HCT116 (cell line): ENCODE measurements around the gene KLK6. TPM values are rescaled to one million over a fixed set of nuclear protein-coding genes. Genes with fewer than 3 reads are reported as not detected.

Experiments used
- ATAC-seq: fragments of 200-7000 bp; cut with Tn5 transposase; 2 replicates; pipeline ENCODE4 v1.9.1; 2020; ENCODE audit warnings: mild to moderate bottlenecking, moderate library complexity
- BruUV-seq: library from RNA; stranded (reverse); fragments of 400-500 nt; replicated peaks from 2 replicates; lab custom pipeline; 2021; lab: Mats Ljungman, UMichigan
- CTCF ChIA-PET: fragments of 300-600 bp; sonication (Branson Sonifier 250); formaldehyde crosslinking; loops from one replicate; lab custom pipeline; 2021; ENCODE audit warnings: antibody characterized with exemption; lab: Charles Lee
- POLR2A ChIA-PET: fragments of 300-600, 350-600 bp; sonication (Branson Sonifier 250); formaldehyde crosslinking; loops from one replicate; lab custom pipeline; 2021; ENCODE audit warnings: antibody characterized with exemption; lab: Charles Lee
- RAD21 ChIA-PET, 2 experiments: fragments of 300-600 bp; sonication (Branson Sonifier 250); formaldehyde crosslinking; loops; one replicate each; lab custom pipeline; 2023; ENCODE audit warnings: low total read pairs in 2 of 2; ENCODE audit not compliant: uncharacterized antibody in 2 of 2, unreplicated experiment in 2 of 2, low non-redundant PET in 1 of 2; lab: Charles Lee
- DNase-seq: peaks from one replicate; pipeline ENCODE4 v3.0.0-alpha.2; 2010; ENCODE audit warnings: low read depth, low spot score
- H2AFZ ChIP-seq: fragments of 200-600 bp; shearing (Covaris generic), sonication (generic); 2 replicates; pipeline ENCODE4 v1.6.1; 2017; ENCODE audit warnings: low read depth, mixed run types, mixed read lengths, antibody characterized with exemption, low read length; ENCODE audit not compliant: poor library complexity, severe bottlenecking
- H3K27ac ChIP-seq: 2 replicates; pipeline ENCODE4 v1.5.1; 2012; ENCODE audit warnings: low read depth, low read length
- H3K27me3 ChIP-seq: fragments of 200-600 bp; sonication (generic); 2 replicates; pipeline ENCODE4 v1.6.1; 2016; ENCODE audit warnings: mixed run types, low read length, mixed read lengths; ENCODE audit not compliant: insufficient read depth
- H3K36me3 ChIP-seq, 2 experiments: fragments of 200-500 bp in 1 of 2; fragments of 200-600 bp in 1 of 2; sonication (Bioruptor generic) in 1 of 2; sonication (generic) in 1 of 2; 2 replicates each; pipeline versions ENCODE4 v1.5.1 to v1.6.1; 2014 to 2016; ENCODE audit warnings: low read length in 2 of 2, inconsistent platforms in 1 of 2, mixed read lengths in 1 of 2, mixed run types in 1 of 2; ENCODE audit not compliant: insufficient read depth in 2 of 2, control insufficient read depth in 1 of 2
- H3K4me1 ChIP-seq, 2 experiments: fragments of 200-600 bp in 1 of 2; sonication (generic) in 1 of 2; 2 replicates each; pipeline versions ENCODE4 v1.5.1 to v1.6.1; 2012 to 2017; ENCODE audit warnings: low read length in 2 of 2, inconsistent platforms in 1 of 2, mild to moderate bottlenecking in 1 of 2, mixed read lengths in 1 of 2, mixed run types in 1 of 2, moderate library complexity in 1 of 2; ENCODE audit not compliant: insufficient read depth in 2 of 2, control insufficient read depth in 1 of 2
- H3K4me2 ChIP-seq: fragments of 200-600 bp; sonication (generic); 2 replicates; pipeline ENCODE4 v1.6.1; 2017; ENCODE audit warnings: mixed run types, low read length, mixed read lengths
- H3K4me3 ChIP-seq, 2 experiments: fragments of 200-600 bp in 1 of 2; sonication (generic) in 1 of 2; replicated peaks in 1 of 2; 2 replicates each; pipeline ENCODE4 v1.5.1; 2011 to 2016; ENCODE audit warnings: low read length in 2 of 2, control low read depth in 1 of 2, low read depth in 1 of 2, mild to moderate bottlenecking in 1 of 2, mixed read lengths in 1 of 2, mixed run types in 1 of 2
- H3K79me2 ChIP-seq: fragments of 200-600 bp; sonication (generic); 2 replicates; pipeline ENCODE4 v1.6.1; 2017; ENCODE audit warnings: mild to moderate bottlenecking, mixed run types, low read length, moderate library complexity, mixed read lengths; ENCODE audit not compliant: insufficient read depth
- H3K9ac ChIP-seq: fragments of 200-600 bp; sonication (generic); 2 replicates; pipeline ENCODE4 v1.6.1; 2016; ENCODE audit warnings: low read length, mixed read lengths
- H3K9me2 ChIP-seq: fragments of 200-600 bp; sonication (generic), shearing (Covaris generic); 2 replicates; pipeline ENCODE4 v1.6.1; 2017; ENCODE audit warnings: mixed run types, mild to moderate bottlenecking, moderate library complexity; ENCODE audit not compliant: insufficient read depth
- H3K9me3 ChIP-seq, 2 experiments: fragments of 200-500 bp in 1 of 2; fragments of 200-600 bp in 1 of 2; sonication (Bioruptor generic) in 1 of 2; sonication (generic) in 1 of 2; 2 replicates each; pipeline ENCODE4 v1.6.1; 2014 to 2017; ENCODE audit warnings: low read length in 2 of 2, mixed read lengths in 2 of 2, inconsistent platforms in 1 of 2, low read depth in 1 of 2, mild to moderate bottlenecking in 1 of 2, mixed run types in 1 of 2, moderate library complexity in 1 of 2; ENCODE audit not compliant: control insufficient read depth in 1 of 2, insufficient read depth in 1 of 2
- H4K20me1 ChIP-seq: fragments of 200-600 bp; sonication (generic), shearing (Covaris generic); 2 replicates; pipeline ENCODE4 v1.6.1; 2017; ENCODE audit warnings: mixed run types, mild to moderate bottlenecking, moderate library complexity; ENCODE audit not compliant: insufficient read depth
- CBX3 ChIP-seq: IDR thresholded peaks from 2 replicates; pipeline ENCODE4 v1.6.1; 2012; ENCODE audit warnings: low read depth
- CEBPB ChIP-seq: IDR thresholded peaks from 2 replicates; pipeline ENCODE4 v1.6.1; 2012; ENCODE audit warnings: low read depth
- EGR1 ChIP-seq: IDR thresholded peaks from 2 replicates; pipeline ENCODE4 v1.6.1; 2012; ENCODE audit warnings: low read depth
- ELF1 ChIP-seq: IDR thresholded peaks from 2 replicates; pipeline ENCODE4 v1.6.1; 2012; ENCODE audit warnings: low read depth, borderline replicate concordance
- EZH2 ChIP-seq: fragments of 200-600 bp; sonication (generic); IDR thresholded peaks from 2 replicates; pipeline ENCODE4 v1.6.1; 2017; ENCODE audit warnings: antibody characterized with exemption, mixed run types
- FOSL1 ChIP-seq: IDR thresholded peaks from 2 replicates; pipeline ENCODE4 v1.6.1; 2012; ENCODE audit warnings: low read depth
- MAX ChIP-seq: IDR thresholded peaks from 2 replicates; pipeline ENCODE4 v1.6.1; 2012
- POLR2A ChIP-seq: IDR thresholded peaks from 2 replicates; pipeline ENCODE4 v1.7.0; 2011; ENCODE audit warnings: borderline replicate concordance; ENCODE audit not compliant: insufficient read depth, insufficient read length; ENCODE audit errors: extremely low read depth
- POLR2AphosphoS5 ChIP-seq: IDR thresholded peaks from 2 replicates; pipeline ENCODE4 v1.6.1; 2011; ENCODE audit warnings: mild to moderate bottlenecking, low read depth, low read length, moderate library complexity
- RAD21 ChIP-seq: IDR thresholded peaks from 2 replicates; pipeline ENCODE4 v1.6.1; 2012; ENCODE audit warnings: low read depth, mild to moderate bottlenecking
- REST ChIP-seq: IDR thresholded peaks from 2 replicates; pipeline ENCODE4 v1.6.1; 2012; ENCODE audit warnings: low read depth
- SIN3A ChIP-seq: IDR thresholded peaks from 2 replicates; pipeline ENCODE4 v1.6.1; 2012; ENCODE audit warnings: low read depth
- TCF7L2 ChIP-seq: IDR thresholded peaks from 2 replicates; pipeline ENCODE4 v1.7.0; 2011; ENCODE audit warnings: borderline replicate concordance, inconsistent platforms; ENCODE audit not compliant: insufficient read depth, insufficient read length; ENCODE audit errors: extremely low read depth
- YY1 ChIP-seq: IDR thresholded peaks from 2 replicates; pipeline ENCODE4 v1.6.1; 2011; ENCODE audit warnings: low read length, low read depth, moderate library complexity, mild to moderate bottlenecking; ENCODE audit not compliant: insufficient replicate concordance; ENCODE audit errors: extremely low read depth
- intact Hi-C: fragments of 100-400 bp; cut with micrococcal nuclease; formaldehyde crosslinking; loops from 2 replicates; pipeline ENCODE4 v1.10.0; 2022
- total RNA-seq: library from RNA; stranded (reverse); gene quantifications from one replicate; pipeline ENCODE4 v1.2.1, GENCODE V29; 2021; ENCODE audit not compliant: unreplicated experiment

Gene KLK6
- total RNA-seq, 1 experiment from 2014 or later: 40.5 TPM

GRCh38 chr19:51000981-51001380 lies 31.6 kb upstream of the KLK6 start:
- peaks cover 16 to 36% of the 10 kb centered on the region in 2 experiments for H3K4me1 ChIP-seq
- ChIA-PET RAD21 (interaction anchor here in 1 of 2 experiments (2.1 kb wide), 1 partner anchor 16 kb away, joined by 14 read pairs; no protein-coding TSS in a partner anchor), CTCF (interaction anchor here (1.0 to 3.4 kb wide), 6 partner anchors 13 to 297 kb away, joined by 3 to 71 read pairs (median 3); partner anchors contain the start of gene KLK10)
- H3K9me3 ChIP-seq: no peaks in the 10 kb centered on the region
- H4K20me1 ChIP-seq: no peaks in the 10 kb centered on the region
- DNase-seq: no peak
- peak overlapping the region; percentile 91 for H3K9ac ChIP-seq
- peak overlapping the region; percentile 100 for H3K4me2 ChIP-seq
- H3K27me3 ChIP-seq: no peaks in the 10 kb centered on the region
- TF ChIP-seq EZH2 (no peak), YY1 (peak; percentile 55), REST (no peak), POLR2AphosphoS5 (peak; percentile 70), POLR2A (no peak), CEBPB (no peak), ELF1 (no peak), RAD21 (peak; percentile 56), FOSL1 (no peak), EGR1 (peak; percentile 72), MAX (peak; percentile 93), CBX3 (no peak), SIN3A (no peak; the same call in 1 of the 2 replicates), TCF7L2 (no peak)
- TF ChIP-seq, all 23 proteins: peak for 5
- Histone ChIP-seq H3K9me2 (no peaks in the 10 kb centered on the region), H3K36me3 (peaks cover 0 to 6% of the 10 kb centered on the region in 2 experiments; a peak in 1 of 4 replicates), H3K79me2 (peaks cover 11% of the 10 kb centered on the region; the same call in 1 of the 2 replicates), H3K27ac (peak overlapping the region; percentile 77), H2AFZ (no peak overlapping the region), H3K4me3 (peak overlapping the region; percentile 78 to 88)
- ATAC-seq: peak; percentile 68
- intact Hi-C loops: loop anchor here (2.0 to 5.0 kb wide), 2 partner anchors 34 to 68 kb away; partner anchors contain the start of gene KLK6
- POLR2A ChIA-PET: interaction anchor here (0.6 to 2.6 kb wide), 8 partner anchors 8 to 67 kb away, joined by 3 to 49 read pairs (median 4); partner anchors contain the start of genes KLK10, KLK6 and KLK7
- BruUV-seq: no TSS peak
